Endodermal cell (in vitro differentiated cells): Measurements from ENCODE around the gene PCBP3. TPM values are rescaled to one million over a fixed set of nuclear protein-coding genes. Genes with fewer than 3 reads are reported as not detected.

ENCODE experiments used
- DNase-seq: peaks from one replicate; pipeline ENCODE4 v3.0.0-alpha.2; 2017
- H3K27ac ChIP-seq: 2 replicates; pipeline ENCODE4 v1.5.1; 2013; ENCODE audit warnings: mild to moderate bottlenecking, low read depth, low read length, moderate library complexity
- H3K27me3 ChIP-seq: 2 replicates; pipeline ENCODE4 v1.6.1; 2013; ENCODE audit warnings: mild to moderate bottlenecking, low read length, moderate library complexity; ENCODE audit not compliant: insufficient read depth, control insufficient read depth, poor library complexity, severe bottlenecking
- H3K36me3 ChIP-seq: 2 replicates; pipeline ENCODE4 v1.7.0; 2013; ENCODE audit warnings: mild to moderate bottlenecking, low read length, moderate library complexity; ENCODE audit not compliant: control insufficient read depth, insufficient read depth
- H3K4me1 ChIP-seq: one replicate; pipeline ENCODE4 v1.7.0; 2013; ENCODE audit warnings: low read length; ENCODE audit not compliant: control insufficient read depth, insufficient read depth
- H3K4me3 ChIP-seq: 2 replicates; pipeline ENCODE4 v1.5.1; 2013; ENCODE audit warnings: mild to moderate bottlenecking, low read length, moderate library complexity
- H3K9ac ChIP-seq: 2 replicates; pipeline ENCODE4 v1.6.1; 2013; ENCODE audit warnings: mild to moderate bottlenecking, low read length, moderate library complexity; ENCODE audit not compliant: poor library complexity, severe bottlenecking; ENCODE audit errors: extremely low read depth
- H3K9me3 ChIP-seq: 2 replicates; pipeline ENCODE4 v1.6.1; 2013; ENCODE audit warnings: mild to moderate bottlenecking, low read length, moderate library complexity; ENCODE audit not compliant: control insufficient read depth
- H3K27ac Mint-ChIP-seq: 2 replicates; pipeline ENCODE4 v1.8.0; 2020; ENCODE audit warnings: mixed read lengths
- H3K27me3 Mint-ChIP-seq: 2 replicates; pipeline ENCODE4 v1.8.0; 2021; ENCODE audit warnings: mild to moderate bottlenecking, mixed read lengths; ENCODE audit not compliant: insufficient read depth
- H3K36me3 Mint-ChIP-seq: 2 replicates; pipeline ENCODE4 v1.8.0; 2020; ENCODE audit warnings: low read depth, mixed read lengths
- H3K4me1 Mint-ChIP-seq: 2 replicates; pipeline ENCODE4 v1.8.0; 2020; ENCODE audit warnings: mixed read lengths
- H3K4me3 Mint-ChIP-seq: 2 replicates; pipeline ENCODE4 v1.8.0; 2020; ENCODE audit warnings: mild to moderate bottlenecking, moderate library complexity, mixed read lengths
- H3K9me3 Mint-ChIP-seq: 2 replicates; pipeline ENCODE4 v1.8.0; 2020; ENCODE audit warnings: mild to moderate bottlenecking, mixed read lengths
- whole genome bisulfite sequencing, 2 experiments: methylation state at CpG; one replicate each; pipeline versions ENCODE4 v1.1.5 to v1.1.7; 2013; ENCODE audit warnings: missing lambda C conversion rate in 2 of 2, mixed read lengths in 1 of 2; ENCODE audit not compliant: insufficient coverage in 1 of 2, insufficient read length in 1 of 2; 5-methylcytosine and 5-hydroxymethylcytosine counted together
- total RNA-seq, 2 donors: library from RNA; stranded (reverse); fragmentation: NEBNext Ultra II Directional in 1 of 2; extraction: Animal tissue kit (Norgen Biotek cat#: 25700) in 1 of 2; gene quantifications; 2 replicates in 1 of 2; 3 replicates in 1 of 2; pipeline ENCODE4 v1.2.1, GENCODE V29; 2021
- TF ChIP-seq, protein P1 (sequence below): fragments of 200-600 bp; sonication (generic); conservative IDR thresholded peaks from 2 replicates; pipeline ENCODE4 v1.5.0; 2021; ENCODE audit warnings: antibody characterized with exemption, mild to moderate bottlenecking

The PCBP3 gene
- total RNA-seq, 2 donors from 2014 or later = 2.1 to 10.6 TPM

DNA sequence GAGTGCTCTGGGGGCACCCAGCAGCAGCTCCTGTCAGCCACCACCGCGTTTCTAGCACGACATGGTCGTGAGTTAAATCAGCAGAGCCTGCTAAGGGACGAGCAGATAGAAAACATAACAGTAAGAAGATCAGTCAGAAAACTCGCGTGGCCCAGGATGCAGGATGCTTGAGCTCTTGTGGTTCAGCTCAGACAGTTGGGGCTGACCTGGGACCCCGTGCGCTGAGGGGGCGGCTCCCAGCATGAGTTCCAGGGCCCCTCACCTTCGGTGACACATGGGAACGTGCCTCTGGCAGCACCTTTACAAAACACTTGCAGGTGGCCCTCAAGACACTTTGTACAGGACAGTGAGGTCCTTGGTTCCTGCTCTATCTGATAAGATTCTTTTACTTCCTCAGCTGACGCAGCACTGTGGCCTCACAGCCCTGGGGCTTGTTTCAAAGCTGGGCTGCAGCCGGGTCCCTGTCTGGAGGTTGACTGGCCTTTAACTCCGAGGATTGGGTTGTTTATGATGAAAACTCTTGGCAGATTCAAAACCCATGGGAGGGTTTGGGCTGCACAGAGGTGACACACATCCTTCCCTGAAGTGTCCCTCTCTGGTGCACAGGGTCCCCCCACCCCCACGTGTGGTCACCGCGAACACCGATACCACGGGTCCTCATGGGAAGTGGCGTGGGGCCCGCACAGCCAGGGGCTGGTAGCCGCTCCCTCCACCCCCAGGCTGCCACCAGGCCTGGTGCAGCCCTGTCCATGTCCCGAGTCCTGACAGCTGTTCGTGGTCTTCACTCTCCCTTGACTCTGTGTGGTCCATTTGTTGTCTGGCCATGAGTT, 272.7 kb downstream of the PCBP3 start:
- WGBS, 2 experiments = 91 to 96% methylated on average over 23 to 25 of the region's 25 CpGs
- Histone ChIP-seq H3K4me3 (no peak overlapping the region), H3K4me1 (no peaks in the 10 kb centered on the region), H3K36me3 (no peaks in the 10 kb centered on the region), H3K27me3 (no peaks in the 10 kb centered on the region), H3K27ac (no peak overlapping the region), H3K9me3 (no peaks in the 10 kb centered on the region), H3K9ac (no peak overlapping the region)
- Mint-ChIP-seq H3K9me3 (no peaks in the 10 kb centered on the region), H3K4me3 (no peak overlapping the region), H3K27me3 (no peaks in the 10 kb centered on the region), H3K36me3 (no peaks in the 10 kb centered on the region), H3K4me1 (no peaks in the 10 kb centered on the region), H3K27ac (no peak overlapping the region)
- no peak for DNase-seq
- TF ChIP-seq, protein P1, sequence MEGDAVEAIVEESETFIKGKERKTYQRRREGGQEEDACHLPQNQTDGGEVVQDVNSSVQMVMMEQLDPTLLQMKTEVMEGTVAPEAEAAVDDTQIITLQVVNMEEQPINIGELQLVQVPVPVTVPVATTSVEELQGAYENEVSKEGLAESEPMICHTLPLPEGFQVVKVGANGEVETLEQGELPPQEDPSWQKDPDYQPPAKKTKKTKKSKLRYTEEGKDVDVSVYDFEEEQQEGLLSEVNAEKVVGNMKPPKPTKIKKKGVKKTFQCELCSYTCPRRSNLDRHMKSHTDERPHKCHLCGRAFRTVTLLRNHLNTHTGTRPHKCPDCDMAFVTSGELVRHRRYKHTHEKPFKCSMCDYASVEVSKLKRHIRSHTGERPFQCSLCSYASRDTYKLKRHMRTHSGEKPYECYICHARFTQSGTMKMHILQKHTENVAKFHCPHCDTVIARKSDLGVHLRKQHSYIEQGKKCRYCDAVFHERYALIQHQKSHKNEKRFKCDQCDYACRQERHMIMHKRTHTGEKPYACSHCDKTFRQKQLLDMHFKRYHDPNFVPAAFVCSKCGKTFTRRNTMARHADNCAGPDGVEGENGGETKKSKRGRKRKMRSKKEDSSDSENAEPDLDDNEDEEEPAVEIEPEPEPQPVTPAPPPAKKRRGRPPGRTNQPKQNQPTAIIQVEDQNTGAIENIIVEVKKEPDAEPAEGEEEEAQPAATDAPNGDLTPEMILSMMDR = no peak

DNA sequence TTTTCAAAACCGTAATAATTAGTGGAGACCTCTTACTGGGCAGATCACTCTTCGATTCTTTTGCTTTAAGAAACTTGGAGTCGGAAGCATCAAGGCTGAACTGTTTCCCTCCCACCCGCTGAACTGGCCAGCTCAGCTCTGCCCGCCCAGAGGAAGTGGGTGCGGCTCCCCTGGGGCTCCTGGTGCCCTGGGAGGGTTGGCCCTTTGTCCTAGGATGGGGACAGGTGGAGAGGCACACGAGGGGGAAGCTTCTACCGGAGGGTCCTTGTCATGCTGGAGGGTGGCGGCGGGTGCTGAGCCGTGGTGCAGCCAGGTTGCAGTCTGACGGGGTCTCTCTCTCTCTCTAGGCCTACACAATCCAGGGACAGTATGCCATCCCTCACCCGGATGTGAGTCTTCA, 273.7 kb downstream of the PCBP3 start:
- Histone ChIP-seq H3K27me3 (no peaks in the 10 kb centered on the region), H3K36me3 (no peaks in the 10 kb centered on the region), H3K4me3 (no peak overlapping the region), H3K4me1 (no peaks in the 10 kb centered on the region), H3K9ac (no peak overlapping the region), H3K27ac (no peak overlapping the region), H3K9me3 (no peaks in the 10 kb centered on the region)
- no peak for DNase-seq
- Mint-ChIP-seq H3K9me3 (no peaks in the 10 kb centered on the region), H3K4me3 (no peak overlapping the region), H3K27me3 (no peaks in the 10 kb centered on the region), H3K27ac (no peak overlapping the region), H3K4me1 (no peaks in the 10 kb centered on the region), H3K36me3 (no peaks in the 10 kb centered on the region)
- 89 to 94% methylated on average over 10 to 13 of the region's 13 CpGs for WGBS, 2 experiments
- TF ChIP-seq, protein P1 = no peak

DNA sequence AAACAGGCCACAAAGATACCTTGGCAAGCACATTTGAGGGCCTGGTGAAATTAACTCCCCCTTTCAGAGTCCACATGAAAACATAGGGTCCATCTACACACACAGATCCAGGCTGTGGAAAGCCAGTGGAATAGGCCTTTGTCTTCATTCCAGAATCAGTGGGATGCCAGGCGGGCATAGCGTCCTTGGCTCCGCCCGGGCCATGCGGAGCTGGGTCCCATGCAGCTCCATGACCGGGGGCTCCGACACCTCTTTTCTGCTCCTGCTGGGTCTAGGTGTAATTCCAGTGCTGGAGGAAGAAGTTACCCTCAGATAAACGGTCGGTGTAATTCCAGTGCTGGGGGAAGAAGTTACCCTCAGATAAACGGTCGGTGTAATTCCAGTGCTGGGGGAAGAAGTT, 274.5 kb downstream of the PCBP3 start:
- Mint-ChIP-seq H3K27me3 (no peaks in the 10 kb centered on the region), H3K9me3 (no peaks in the 10 kb centered on the region), H3K4me1 (no peaks in the 10 kb centered on the region), H3K27ac (no peak overlapping the region), H3K36me3 (no peaks in the 10 kb centered on the region), H3K4me3 (no peak overlapping the region)
- Histone ChIP-seq H3K9me3 (no peaks in the 10 kb centered on the region), H3K4me3 (no peak overlapping the region), H3K27ac (no peak overlapping the region), H3K4me1 (no peaks in the 10 kb centered on the region), H3K9ac (no peak overlapping the region), H3K36me3 (no peaks in the 10 kb centered on the region), H3K27me3 (no peaks in the 10 kb centered on the region)
- 93 to 100% methylated on average over 5 to 8 of the region's 11 CpGs for WGBS, 2 experiments
- DNase-seq = no peak
- TF ChIP-seq, protein P1 = no peak
